ENCODE data around the gene TUBGCP3. TPM values are rescaled to one million over a fixed set of nuclear protein-coding genes. Genes with fewer than 3 reads are reported as not detected.

TUBGCP3 gene
- total and polyA plus RNA-seq, 4 donors: 6.7 to 31.0 (median 17.3) TPM

DNA sequence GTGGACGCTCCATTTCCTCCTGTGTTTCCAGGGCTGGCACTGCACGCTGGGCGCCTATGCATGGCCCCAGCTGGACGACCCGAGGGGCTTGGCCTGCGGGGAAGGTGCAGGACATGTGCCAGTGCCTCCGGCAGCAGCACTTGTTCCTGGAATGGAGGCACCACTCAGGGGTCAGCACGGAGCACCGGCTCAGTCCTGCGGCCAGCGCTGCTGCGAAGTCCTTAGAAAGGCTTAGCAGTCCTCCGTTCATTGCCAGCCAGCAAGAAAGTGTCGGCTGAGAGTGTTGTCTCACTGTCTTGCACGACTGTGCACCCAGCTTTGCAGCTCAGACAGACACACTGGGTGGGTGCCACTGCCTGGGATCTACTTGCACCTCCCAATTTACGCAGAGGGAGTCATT is 36.1 kb upstream of the TUBGCP3 start:
- H3K36me3 ChIP-seq (ENCODE audit: control insufficient read depth in 4 of 4, insufficient read depth in 3 of 4, low read depth in 1 of 4, low read length in 3 of 4): no peaks in the 10 kb centered on the region
- TF ChIP-seq RAD21 (IDR thresholded peaks at IDR 0.05): no peak
- TF ChIP-seq, protein P1, sequence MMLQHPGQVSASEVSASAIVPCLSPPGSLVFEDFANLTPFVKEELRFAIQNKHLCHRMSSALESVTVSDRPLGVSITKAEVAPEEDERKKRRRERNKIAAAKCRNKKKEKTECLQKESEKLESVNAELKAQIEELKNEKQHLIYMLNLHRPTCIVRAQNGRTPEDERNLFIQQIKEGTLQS (IDR thresholded peaks at IDR 0.05): no peak
- TF ChIP-seq YY1 (IDR thresholded peaks at IDR 0.05): no peak
- TF ChIP-seq, protein P2, sequence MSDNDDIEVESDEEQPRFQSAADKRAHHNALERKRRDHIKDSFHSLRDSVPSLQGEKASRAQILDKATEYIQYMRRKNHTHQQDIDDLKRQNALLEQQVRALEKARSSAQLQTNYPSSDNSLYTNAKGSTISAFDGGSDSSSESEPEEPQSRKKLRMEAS (IDR thresholded peaks at IDR 0.05): no peak
- TF ChIP-seq NR2F2 (IDR thresholded peaks at IDR 0.05): no peak
- TF ChIP-seq JUND (IDR thresholded peaks at IDR 0.05): no peak
- no peak for TF ChIP-seq TAF1 (conservative IDR thresholded peaks at IDR 0.05)
- no peak for TF ChIP-seq HNF4G (IDR thresholded peaks at IDR 0.05)
- no peak for TF ChIP-seq EGR1 (IDR thresholded peaks at IDR 0.05; ENCODE audit: low read depth in 2 of 2)
- TF ChIP-seq SP1 (IDR thresholded peaks at IDR 0.05): no peak
- TF ChIP-seq RXRA (IDR thresholded peaks at IDR 0.05): no peak
- TF ChIP-seq FOXA1 (IDR thresholded peaks at IDR 0.05): no peak
- no peak for TF ChIP-seq GABPA (IDR thresholded peaks at IDR 0.05 in 1 of 2, conservative IDR thresholded peaks at IDR 0.05 in 1 of 2)
- TF ChIP-seq, protein P3, sequence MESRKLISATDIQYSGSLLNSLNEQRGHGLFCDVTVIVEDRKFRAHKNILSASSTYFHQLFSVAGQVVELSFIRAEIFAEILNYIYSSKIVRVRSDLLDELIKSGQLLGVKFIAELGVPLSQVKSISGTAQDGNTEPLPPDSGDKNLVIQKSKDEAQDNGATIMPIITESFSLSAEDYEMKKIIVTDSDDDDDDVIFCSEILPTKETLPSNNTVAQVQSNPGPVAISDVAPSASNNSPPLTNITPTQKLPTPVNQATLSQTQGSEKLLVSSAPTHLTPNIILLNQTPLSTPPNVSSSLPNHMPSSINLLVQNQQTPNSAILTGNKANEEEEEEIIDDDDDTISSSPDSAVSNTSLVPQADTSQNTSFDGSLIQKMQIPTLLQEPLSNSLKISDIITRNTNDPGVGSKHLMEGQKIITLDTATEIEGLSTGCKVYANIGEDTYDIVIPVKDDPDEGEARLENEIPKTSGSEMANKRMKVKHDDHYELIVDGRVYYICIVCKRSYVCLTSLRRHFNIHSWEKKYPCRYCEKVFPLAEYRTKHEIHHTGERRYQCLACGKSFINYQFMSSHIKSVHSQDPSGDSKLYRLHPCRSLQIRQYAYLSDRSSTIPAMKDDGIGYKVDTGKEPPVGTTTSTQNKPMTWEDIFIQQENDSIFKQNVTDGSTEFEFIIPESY (IDR thresholded peaks at IDR 0.05): no peak
- no peak for TF ChIP-seq FOXA2 (IDR thresholded peaks at IDR 0.05)
- TF ChIP-seq, protein P4, sequence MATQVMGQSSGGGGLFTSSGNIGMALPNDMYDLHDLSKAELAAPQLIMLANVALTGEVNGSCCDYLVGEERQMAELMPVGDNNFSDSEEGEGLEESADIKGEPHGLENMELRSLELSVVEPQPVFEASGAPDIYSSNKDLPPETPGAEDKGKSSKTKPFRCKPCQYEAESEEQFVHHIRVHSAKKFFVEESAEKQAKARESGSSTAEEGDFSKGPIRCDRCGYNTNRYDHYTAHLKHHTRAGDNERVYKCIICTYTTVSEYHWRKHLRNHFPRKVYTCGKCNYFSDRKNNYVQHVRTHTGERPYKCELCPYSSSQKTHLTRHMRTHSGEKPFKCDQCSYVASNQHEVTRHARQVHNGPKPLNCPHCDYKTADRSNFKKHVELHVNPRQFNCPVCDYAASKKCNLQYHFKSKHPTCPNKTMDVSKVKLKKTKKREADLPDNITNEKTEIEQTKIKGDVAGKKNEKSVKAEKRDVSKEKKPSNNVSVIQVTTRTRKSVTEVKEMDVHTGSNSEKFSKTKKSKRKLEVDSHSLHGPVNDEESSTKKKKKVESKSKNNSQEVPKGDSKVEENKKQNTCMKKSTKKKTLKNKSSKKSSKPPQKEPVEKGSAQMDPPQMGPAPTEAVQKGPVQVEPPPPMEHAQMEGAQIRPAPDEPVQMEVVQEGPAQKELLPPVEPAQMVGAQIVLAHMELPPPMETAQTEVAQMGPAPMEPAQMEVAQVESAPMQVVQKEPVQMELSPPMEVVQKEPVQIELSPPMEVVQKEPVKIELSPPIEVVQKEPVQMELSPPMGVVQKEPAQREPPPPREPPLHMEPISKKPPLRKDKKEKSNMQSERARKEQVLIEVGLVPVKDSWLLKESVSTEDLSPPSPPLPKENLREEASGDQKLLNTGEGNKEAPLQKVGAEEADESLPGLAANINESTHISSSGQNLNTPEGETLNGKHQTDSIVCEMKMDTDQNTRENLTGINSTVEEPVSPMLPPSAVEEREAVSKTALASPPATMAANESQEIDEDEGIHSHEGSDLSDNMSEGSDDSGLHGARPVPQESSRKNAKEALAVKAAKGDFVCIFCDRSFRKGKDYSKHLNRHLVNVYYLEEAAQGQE (IDR thresholded peaks at IDR 0.05): no peak
- no peak for TF ChIP-seq HNF4A (conservative IDR thresholded peaks at IDR 0.05)
- TF ChIP-seq, protein P5, sequence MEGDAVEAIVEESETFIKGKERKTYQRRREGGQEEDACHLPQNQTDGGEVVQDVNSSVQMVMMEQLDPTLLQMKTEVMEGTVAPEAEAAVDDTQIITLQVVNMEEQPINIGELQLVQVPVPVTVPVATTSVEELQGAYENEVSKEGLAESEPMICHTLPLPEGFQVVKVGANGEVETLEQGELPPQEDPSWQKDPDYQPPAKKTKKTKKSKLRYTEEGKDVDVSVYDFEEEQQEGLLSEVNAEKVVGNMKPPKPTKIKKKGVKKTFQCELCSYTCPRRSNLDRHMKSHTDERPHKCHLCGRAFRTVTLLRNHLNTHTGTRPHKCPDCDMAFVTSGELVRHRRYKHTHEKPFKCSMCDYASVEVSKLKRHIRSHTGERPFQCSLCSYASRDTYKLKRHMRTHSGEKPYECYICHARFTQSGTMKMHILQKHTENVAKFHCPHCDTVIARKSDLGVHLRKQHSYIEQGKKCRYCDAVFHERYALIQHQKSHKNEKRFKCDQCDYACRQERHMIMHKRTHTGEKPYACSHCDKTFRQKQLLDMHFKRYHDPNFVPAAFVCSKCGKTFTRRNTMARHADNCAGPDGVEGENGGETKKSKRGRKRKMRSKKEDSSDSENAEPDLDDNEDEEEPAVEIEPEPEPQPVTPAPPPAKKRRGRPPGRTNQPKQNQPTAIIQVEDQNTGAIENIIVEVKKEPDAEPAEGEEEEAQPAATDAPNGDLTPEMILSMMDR (IDR thresholded peaks at IDR 0.05; ENCODE audit: low read depth, low read length, missing input control): no peak
- no peak overlapping the region for H3K27ac ChIP-seq (ENCODE audit: low read depth in 1 of 2, low read length in 2 of 2)
- H3K9ac ChIP-seq (ENCODE audit: low read depth in 1 of 2, low read length in 2 of 2): no peak overlapping the region
- WGBS: 91% methylated on average over 16 of the region's 16 CpGs
- H3K4me3 ChIP-seq (ENCODE audit: low read depth in 1 of 3, low read length in 3 of 3): no peak overlapping the region
- no peak for DNase-seq (ENCODE audit: low spot score)
- no peaks in the 10 kb centered on the region for H3K27me3 ChIP-seq (ENCODE audit: control insufficient read depth in 4 of 4, insufficient read depth in 4 of 4, low read length in 3 of 4)
- H3K9me3 ChIP-seq (ENCODE audit: control insufficient read depth in 4 of 4, low read length in 3 of 4): no peaks in the 10 kb centered on the region
- H3K4me1 ChIP-seq (ENCODE audit: control insufficient read depth in 4 of 4, insufficient read depth in 4 of 4, low read length in 3 of 4): peaks cover 0 to 10% (median 7%) of the 10 kb centered on the region in 4 donors
